Keratinocyte (primary cell): Measurements from ENCODE around the gene AP3S1. TPM values are rescaled to one million over a fixed set of nuclear protein-coding genes. Genes with fewer than 3 reads are reported as not detected.

Experiments
- DNase-seq: peaks from one replicate; pipeline ENCODE4 v3.0.0-alpha.2; 2011; ENCODE audit warnings: low read depth, missing footprints, low spot score
- FAIRE-seq: peaks from 2 replicates; lab custom pipeline; 2011; peaks lifted over from hg19 to GRCh38; lab: Jason Lieb, UNC
- H2AFZ ChIP-seq: 2 replicates; pipeline ENCODE4 v1.6.0; 2012; ENCODE audit warnings: low read length, control low read depth, inconsistent platforms; ENCODE audit not compliant: control insufficient read depth
- H3K27ac ChIP-seq: 2 replicates; pipeline ENCODE4 v1.5.1; 2011; ENCODE audit warnings: low read length; ENCODE audit not compliant: control insufficient read depth, insufficient read depth
- H3K27me3 ChIP-seq: 3 replicates; pipeline ENCODE4 v1.6.0; 2011; ENCODE audit warnings: low read length; ENCODE audit not compliant: control insufficient read depth, insufficient read depth; ENCODE audit errors: extremely low read depth
- H3K36me3 ChIP-seq, 2 experiments: 2 replicates in 1 of 2; 3 replicates in 1 of 2; pipeline ENCODE4 v1.5.1; 2011; ENCODE audit warnings: low read length in 2 of 2, mild to moderate bottlenecking in 1 of 2; ENCODE audit not compliant: control insufficient read depth in 2 of 2, insufficient read depth in 2 of 2; ENCODE audit errors: extremely low read depth in 1 of 2
- H3K4me1 ChIP-seq: 3 replicates; pipeline ENCODE4 v1.5.1; 2011; ENCODE audit warnings: low read length; ENCODE audit not compliant: control insufficient read depth, insufficient read depth; ENCODE audit errors: extremely low read depth
- H3K4me2 ChIP-seq: 3 replicates; pipeline ENCODE4 v1.6.0; 2011; ENCODE audit warnings: low read depth, low read length; ENCODE audit not compliant: control insufficient read depth, insufficient read depth; ENCODE audit errors: extremely low read depth
- H3K4me3 ChIP-seq, 3 experiments: fragments of 200-600 bp in 1 of 3; sonication (generic) in 1 of 3; 2 replicates in 2 of 3; 3 replicates in 1 of 3; pipeline ENCODE4 v1.5.1; 2011 to 2016; ENCODE audit warnings: low read length in 3 of 3, mild to moderate bottlenecking in 3 of 3, control low read depth in 2 of 3, inconsistent platforms in 1 of 3, low read depth in 1 of 3, mixed read lengths in 1 of 3, mixed run types in 1 of 3, moderate library complexity in 1 of 3; ENCODE audit not compliant: control insufficient read depth in 2 of 3, insufficient read depth in 2 of 3; ENCODE audit errors: extremely low read depth in 1 of 3
- H3K79me2 ChIP-seq: 2 replicates; pipeline ENCODE4 v1.6.0; 2012; ENCODE audit warnings: low read length; ENCODE audit not compliant: control insufficient read depth, insufficient read depth
- H3K9ac ChIP-seq: 3 replicates; pipeline ENCODE4 v1.6.0; 2011; ENCODE audit warnings: low read length; ENCODE audit not compliant: control insufficient read depth, insufficient read depth; ENCODE audit errors: extremely low read depth
- H3K9me1 ChIP-seq: 3 replicates; pipeline ENCODE4 v1.6.0; 2011; ENCODE audit warnings: low read length; ENCODE audit not compliant: control insufficient read depth, insufficient read depth; ENCODE audit errors: extremely low read depth
- H3K9me3 ChIP-seq: 2 replicates; pipeline ENCODE4 v1.5.1; 2012; ENCODE audit warnings: low read depth, low read length; ENCODE audit not compliant: control insufficient read depth
- H4K20me1 ChIP-seq: 3 replicates; pipeline ENCODE4 v1.6.0; 2011; ENCODE audit warnings: low read length; ENCODE audit not compliant: control insufficient read depth, insufficient read depth; ENCODE audit errors: extremely low read depth
- CTCF ChIP-seq, 3 experiments: IDR thresholded peaks in 1 of 3; conservative IDR thresholded peaks in 1 of 3; optimal IDR thresholded peaks in 1 of 3; 2 replicates in 2 of 3; 3 replicates in 1 of 3; pipeline versions ENCODE3 to v1.5.1; 2011; ENCODE audit warnings: low read length in 3 of 3, mild to moderate bottlenecking in 3 of 3, moderate library complexity in 2 of 3, control low read depth in 1 of 3, inconsistent platforms in 1 of 3; ENCODE audit not compliant: insufficient read depth in 2 of 3; ENCODE audit errors: extremely low read depth in 1 of 3
- EZH2 ChIP-seq: IDR thresholded peaks from one replicate; pipeline ENCODE4 v1.6.1; 2012; ENCODE audit warnings: inconsistent platforms, mild to moderate bottlenecking, low read length, moderate library complexity
- dilution Hi-C: fragments of 300-500 bp; cut with MboI; formaldehyde crosslinking; loops from one replicate; pipeline ENCODE4 v1.7.0; 2020; ENCODE audit warnings: low sequenced_read_pairs; ENCODE audit not compliant: extremely low pct_ligation_motif_present
- polyA plus RNA-seq, 5 experiments: library from polyadenylated mRNA; depleted of rRNA in 3 of 5; stranded (reverse) in 3 of 5; stranded (forward) in 1 of 5; unstranded in 1 of 5; fragments of >200 nt; gene quantifications; 1 replicate in 1 of 5; 2 replicates in 3 of 5; 3 replicates in 1 of 5; pipeline versions ENCODE4 v1.2.1 to v1.2.3, GENCODE V29; 2011 to 2012; ENCODE audit warnings: missing spikeins in 2 of 5, low read depth in 1 of 5, low replicate concordance in 1 of 5

AP3S1 gene
- polyA plus RNA-seq, 1 donor (not counting 4 experiments of a cell fraction or from before 2014, with no cell fraction given) = 153 TPM

DNA sequence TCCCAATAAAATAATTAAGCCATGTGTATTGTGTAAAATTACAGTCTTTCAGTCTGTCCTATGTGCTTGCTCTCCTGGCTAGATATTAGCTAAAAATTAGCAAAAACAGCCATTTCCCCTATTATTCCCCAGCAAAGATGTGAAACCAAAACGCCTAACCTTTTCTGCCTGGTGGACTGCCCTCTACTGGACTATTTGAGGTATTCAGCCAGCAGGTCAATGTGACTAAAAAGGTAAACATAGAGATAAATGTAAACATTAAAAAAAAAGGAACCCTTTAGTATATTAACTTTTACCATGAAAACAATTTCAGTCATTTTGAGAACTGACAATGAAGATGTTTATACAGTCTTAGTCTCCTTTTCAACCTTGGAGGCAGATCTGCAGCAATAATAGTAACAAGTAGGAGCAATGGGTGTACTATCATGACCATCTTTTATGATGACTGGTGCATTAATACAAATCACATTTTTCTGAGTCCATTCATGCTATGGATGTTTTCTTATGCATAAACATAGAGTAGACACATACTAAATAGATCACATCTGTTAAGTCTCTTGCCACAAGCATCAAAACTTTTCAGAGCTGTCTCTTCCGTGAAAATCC lies 10.5 kb upstream of the AP3S1 start:
- no peaks in the 10 kb centered on the region for H4K20me1 ChIP-seq
- no peaks in the 10 kb centered on the region for H3K9me1 ChIP-seq
- H3K36me3 ChIP-seq = peaks cover 3 to 12% of the 10 kb centered on the region in 2 experiments
- no peak overlapping the region for H2AFZ ChIP-seq
- FAIRE-seq = no peak
- no peak overlapping the region for H3K4me3 ChIP-seq
- DNase-seq = no peak
- H3K9me3 ChIP-seq = no peaks in the 10 kb centered on the region
- H3K79me2 ChIP-seq = no peaks in the 10 kb centered on the region
- no peaks in the 10 kb centered on the region for H3K27me3 ChIP-seq
- no peak overlapping the region for H3K9ac ChIP-seq
- no peak overlapping the region for H3K4me2 ChIP-seq
- TF ChIP-seq CTCF (optimal IDR thresholded peaks at IDR 0.05 in 1 of 3, IDR thresholded peaks at IDR 0.05 in 1 of 3, conservative IDR thresholded peaks at IDR 0.05 in 1 of 3; ENCODE audit: extremely low read depth in 1 of 3, insufficient read depth in 2 of 3, low read length in 3 of 3) (peak; percentile 57 to 69 (median 62)), EZH2 (no peak)
- dilution Hi-C loops = no loop called here
- H3K27ac ChIP-seq = no peak overlapping the region
- no peaks in the 10 kb centered on the region for H3K4me1 ChIP-seq

GRCh38 chr5:115835481-115835880 lies 6.3 kb upstream of the AP3S1 start:
- no peak for TF ChIP-seq EZH2
- Histone ChIP-seq H3K27me3 (no peaks in the 10 kb centered on the region), H3K9ac (no peak overlapping the region), H3K36me3 (peaks cover 2 to 6% of the 10 kb centered on the region in 2 experiments), H3K4me1 (peaks cover 11% of the 10 kb centered on the region), H3K9me1 (no peaks in the 10 kb centered on the region), H3K9me3 (no peaks in the 10 kb centered on the region), H3K27ac (no peak overlapping the region), H3K79me2 (peaks cover 31% of the 10 kb centered on the region), H2AFZ (no peak overlapping the region), H4K20me1 (no peaks in the 10 kb centered on the region), H3K4me2 (no peak overlapping the region), H3K4me3 (no peak overlapping the region)
- dilution Hi-C loops = no loop called here
- FAIRE-seq (no peak), DNase-seq (no peak)
